SH-SY5Y (cell line): ENCODE measurements around the gene TTF1.

Experiments used
- GATA2 ChIP-seq: IDR thresholded peaks from 2 replicates; pipeline ENCODE4 v1.6.1; 2011; ENCODE audit warnings: mild to moderate bottlenecking, low read depth, low read length
- GATA3 ChIP-seq: IDR thresholded peaks from 2 replicates; pipeline ENCODE4 v1.6.1; 2011; ENCODE audit warnings: low read depth, mild to moderate bottlenecking, low read length, moderate library complexity

The TTF1 gene

GRCh38 chr9:132356324-132356924 lies 50.2 kb downstream of the TTF1 start:
- TF ChIP-seq GATA3 (no peak), GATA2 (no peak)

GRCh38 chr9:132354637-132355355 lies 51.8 kb downstream of the TTF1 start, which contains the start of gene SETX:
TSS of gene SETX (minus strand) at chr9:132354986. CDS start at chr9:132349428, 5,558 bp downstream.
- TF ChIP-seq GATA3 = no peak
- TF ChIP-seq GATA2 = no peak

DNA sequence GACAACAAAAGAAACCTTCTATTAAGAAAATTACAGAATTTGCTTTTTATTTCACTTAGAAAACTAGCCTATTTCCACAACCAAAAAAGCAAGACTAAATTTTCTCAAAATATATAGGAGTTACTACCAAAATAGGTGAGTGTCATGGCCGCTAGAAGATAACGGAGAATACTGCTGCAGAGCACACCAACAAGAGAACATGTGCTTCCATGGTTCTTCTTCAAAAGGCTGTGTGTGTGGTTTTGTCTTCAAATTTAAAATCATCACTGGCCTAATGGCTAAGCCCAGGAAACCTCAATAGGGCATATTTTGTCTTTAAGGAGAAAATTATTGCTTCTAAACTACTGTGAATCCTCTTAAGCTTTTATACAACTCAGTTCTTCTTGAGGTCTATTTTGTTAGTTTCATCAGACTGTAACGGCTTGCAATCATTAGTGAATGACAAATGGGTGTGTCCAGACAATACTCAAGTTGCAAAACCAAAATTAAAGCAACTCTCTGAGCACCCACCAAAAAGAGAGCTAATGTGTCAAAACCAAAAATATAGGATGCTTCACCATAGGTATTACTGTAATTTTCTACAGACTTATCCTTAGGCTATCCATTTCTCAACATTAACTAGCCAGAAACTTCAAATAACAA lies 55.1 kb downstream of the TTF1 start:
- TF ChIP-seq GATA2 (no peak), GATA3 (no peak)

- TF ChIP-seq GATA2 (no peak), GATA3 (no peak)
These were observed 55.8 kb downstream of the TTF1 start for GRCh38 chr9:132350861-132351315.

DNA sequence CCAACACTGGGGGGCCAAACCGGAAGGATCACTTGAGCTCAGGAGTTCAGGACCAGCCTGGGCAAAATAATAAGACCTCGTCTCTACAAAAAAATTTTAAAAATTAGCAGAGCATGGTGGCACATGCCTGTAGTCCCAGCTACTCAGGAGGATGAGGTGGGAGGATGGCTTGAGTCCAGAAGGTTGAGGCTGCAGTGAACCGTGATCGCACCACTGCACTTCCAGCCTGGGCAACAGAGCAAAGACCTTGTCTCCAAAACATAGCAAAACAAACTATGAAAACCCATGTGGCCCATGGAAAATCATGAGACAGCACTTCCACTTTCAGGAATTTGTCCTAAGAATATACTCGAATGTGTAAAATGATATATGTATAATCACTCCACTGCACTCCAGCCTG lies 58.0 kb downstream of the TTF1 start:
- TF ChIP-seq GATA3 (no peak), GATA2 (no peak)

- TF ChIP-seq GATA3 = no peak
- TF ChIP-seq GATA2 = no peak
These were observed 60.5 kb downstream of the TTF1 start for GRCh38 chr9:132346177-132346576.

DNA sequence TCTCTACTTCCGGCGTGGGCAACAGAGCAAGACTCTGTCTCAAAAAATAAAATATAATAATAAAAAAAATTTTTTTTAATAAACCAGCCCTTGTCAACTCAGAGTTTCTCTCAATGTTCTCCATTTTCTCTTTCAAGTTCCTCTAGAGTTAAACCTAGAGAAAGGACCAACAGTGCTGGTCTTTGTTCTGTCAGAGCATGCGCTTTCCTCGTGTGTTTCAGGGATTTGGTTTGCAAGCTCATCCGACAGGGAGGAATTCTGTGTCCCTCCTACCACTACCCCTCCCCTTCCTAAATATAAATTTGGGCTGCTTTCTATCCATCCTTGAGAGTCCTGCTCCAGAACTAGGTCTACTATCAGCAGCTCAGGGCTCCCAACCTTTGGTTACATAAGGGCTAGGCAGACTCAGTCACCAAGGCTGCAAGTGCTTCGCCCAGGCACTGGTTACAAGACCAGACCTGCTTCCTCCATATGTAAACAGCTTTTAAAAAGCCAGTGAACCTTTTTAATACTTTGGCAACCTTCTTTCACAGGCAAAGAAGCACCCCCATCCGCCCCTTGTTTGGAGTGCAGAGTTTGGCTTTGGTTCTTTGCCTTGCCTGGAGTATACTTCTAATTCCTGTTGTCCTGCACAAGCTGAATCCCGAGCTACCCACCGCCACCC lies 65.3 kb downstream of the TTF1 start:
- TF ChIP-seq GATA2 (no peak), GATA3 (no peak)

DNA sequence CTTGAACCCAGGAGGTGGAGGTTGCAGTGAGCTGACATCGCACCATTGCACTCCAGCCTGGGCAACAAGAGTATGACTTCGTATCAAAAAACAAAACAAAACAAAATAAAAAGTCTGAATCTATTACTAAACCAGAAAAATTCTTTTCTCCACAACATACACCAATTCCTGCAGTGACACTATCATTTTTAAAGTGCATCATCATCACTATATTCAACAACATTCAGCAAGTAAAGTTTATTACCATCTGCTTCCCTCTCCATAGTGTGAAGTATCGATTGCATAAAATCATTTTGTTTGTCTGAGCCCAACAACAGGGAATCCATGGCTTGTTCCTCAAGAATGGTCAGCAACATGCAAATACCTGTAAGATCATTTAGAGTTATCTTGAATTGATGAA lies 72.3 kb downstream of the TTF1 start:
- TF ChIP-seq GATA3 (no peak), GATA2 (no peak)

DNA sequence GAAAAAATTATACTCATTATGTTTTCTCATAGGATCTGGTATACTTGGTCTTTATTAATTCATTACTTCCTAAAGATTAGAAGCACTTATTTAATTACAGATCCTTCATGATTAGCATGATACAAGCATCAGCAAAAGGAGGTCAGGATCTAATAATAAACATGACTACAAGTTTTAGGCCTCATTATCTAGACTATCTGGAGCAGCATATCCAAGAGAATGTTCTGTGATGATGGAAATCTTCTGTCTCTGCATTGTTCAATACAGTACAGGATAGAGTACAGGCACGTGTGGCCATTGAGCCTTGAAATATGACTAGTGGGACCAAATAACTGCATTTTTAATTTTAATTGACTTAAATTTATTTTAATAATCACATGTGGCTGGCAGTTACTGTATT lies 73.1 kb downstream of the TTF1 start:
- no peak for TF ChIP-seq GATA2
- no peak for TF ChIP-seq GATA3

DNA sequence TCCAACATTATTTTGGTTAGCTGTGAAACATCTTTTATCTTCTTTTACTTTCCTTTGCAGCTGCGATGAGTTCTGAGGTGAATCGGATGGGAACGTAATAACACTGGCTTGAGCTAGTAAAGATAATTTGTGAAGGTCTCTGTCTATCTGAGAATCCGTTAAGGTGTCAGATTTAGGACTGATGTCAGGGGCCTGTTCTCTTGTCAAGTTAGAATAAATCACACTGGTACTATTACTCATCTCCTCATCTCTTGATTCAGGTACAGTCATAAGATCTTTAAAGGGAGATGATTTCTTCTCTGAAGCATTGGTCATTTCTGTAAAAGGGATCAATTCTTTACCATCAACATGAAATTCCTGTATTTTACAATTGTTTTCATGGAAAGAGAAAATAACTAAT lies 78.1 kb downstream of the TTF1 start:
- TF ChIP-seq GATA3 = no peak
- TF ChIP-seq GATA2 = no peak

DNA sequence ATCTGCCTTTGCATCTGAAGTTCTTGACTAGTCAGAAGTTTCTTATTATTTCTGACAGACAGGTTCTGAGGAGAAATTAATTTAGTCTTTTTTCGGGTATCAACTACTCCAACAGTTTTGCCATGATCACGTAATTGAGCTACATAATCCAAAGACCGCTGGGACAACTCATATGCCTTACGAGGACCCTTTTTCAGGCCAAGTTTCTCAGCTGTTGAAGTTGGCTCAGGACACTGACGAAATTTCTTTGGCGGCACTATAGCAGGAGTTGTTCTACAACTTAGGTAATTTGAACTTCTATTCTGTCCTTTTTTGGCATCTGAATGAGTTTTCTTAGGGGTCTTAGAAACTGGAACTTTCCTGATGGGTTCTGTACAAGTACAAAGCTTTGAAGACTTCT lies 79.1 kb downstream of the TTF1 start:
- TF ChIP-seq GATA3 = no peak
- TF ChIP-seq GATA2 = no peak
